HG03095 (cell line): ENCODE data around the gene RASSF4.

Source experiments
- ATAC-seq: cut with Tn5 transposase; IDR thresholded peaks from one replicate; pipeline ENCODE4 v1.9.1; 2021; ENCODE audit warnings: moderate library complexity; ENCODE audit not compliant: unreplicated experiment

RASSF4 gene

DNA sequence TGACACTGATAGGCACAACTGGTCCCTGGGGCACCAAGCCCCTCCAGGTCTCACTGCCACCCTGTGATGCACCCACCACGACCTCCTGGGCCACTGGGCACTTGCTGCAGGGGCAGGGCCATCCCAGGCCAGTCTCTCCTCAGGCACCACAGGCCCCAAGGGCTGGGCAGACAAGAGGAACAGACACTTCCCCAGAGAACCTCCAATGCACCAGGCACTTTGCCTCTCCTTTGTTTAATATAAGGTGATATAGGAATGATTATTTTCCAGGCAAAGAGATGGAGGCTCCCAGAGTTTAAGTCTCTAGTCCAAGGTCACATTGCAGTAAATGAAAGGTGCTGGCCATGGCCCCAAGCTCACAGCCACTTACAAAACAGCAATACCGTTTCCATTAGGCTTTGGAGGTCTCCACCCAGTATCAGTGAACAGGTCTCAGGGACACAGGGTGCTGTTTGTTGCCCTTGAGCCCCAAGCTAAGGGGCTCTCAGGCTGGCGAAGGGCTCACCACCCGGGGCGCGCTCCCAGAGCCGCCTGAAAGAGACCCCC, 14.6 kb downstream of the RASSF4 start:
- no peak for ATAC-seq

GRCh38 chr10:44974628-44975430, 15.2 kb downstream of the RASSF4 start:
- peak; percentile 75 for ATAC-seq

- ATAC-seq, result no peak
These were observed 16.1 kb downstream of the RASSF4 start for GRCh38 chr10:44975431-44976331.

DNA sequence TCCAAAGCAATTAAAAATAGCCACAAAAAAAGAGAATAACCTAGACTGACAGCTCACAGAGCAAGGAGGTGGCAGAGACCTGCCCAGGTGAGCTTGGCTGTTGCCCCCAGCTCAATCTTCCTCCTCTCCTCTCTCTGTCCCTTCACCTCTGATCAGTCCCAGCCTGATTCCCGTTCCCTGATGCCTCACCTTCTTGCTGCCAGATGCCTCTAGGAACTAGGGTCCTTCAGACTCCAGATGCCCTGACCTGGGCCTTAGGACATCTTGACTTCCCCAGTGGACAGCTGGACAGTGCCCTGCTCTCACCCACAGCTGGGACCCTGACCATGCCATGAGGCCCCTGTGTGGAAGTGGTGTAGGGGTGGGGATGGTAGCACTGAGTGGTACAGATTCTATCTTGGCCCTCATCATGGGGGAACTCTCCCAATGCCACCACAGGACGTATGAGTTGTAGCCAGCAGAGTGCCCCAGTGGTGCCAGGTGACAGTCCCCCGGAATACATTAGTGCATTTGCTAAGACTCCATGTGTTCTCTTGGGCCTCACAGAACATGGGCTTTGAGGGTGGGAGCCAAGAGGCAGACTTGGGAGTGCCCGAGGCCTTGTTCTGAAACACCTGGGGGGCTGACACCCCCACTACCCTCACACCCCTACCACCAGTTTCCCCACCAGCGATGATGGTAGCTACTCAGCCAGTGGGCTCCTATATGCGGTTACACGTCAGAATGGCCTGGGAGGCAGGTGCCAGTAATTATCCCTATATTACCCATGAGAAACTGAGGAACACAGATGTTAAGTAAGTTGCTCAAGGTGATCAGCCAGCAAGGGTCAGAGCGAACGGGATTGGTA, 17.0 kb downstream of the RASSF4 start:
- no peak for ATAC-seq

GRCh38 chr10:44977287-44978212, 17.9 kb downstream of the RASSF4 start:
- no peak for ATAC-seq

- ATAC-seq, result no peak
These were observed 18.6 kb downstream of the RASSF4 start for GRCh38 chr10:44978213-44978569.

- no peak for ATAC-seq
These were observed 19.1 kb downstream of the RASSF4 start, which contains the start of gene DEPP1 for GRCh38 chr10:44978570-44979280. Gene DEPP1, minus strand, starts transcription at chr10:44978809. Its CDS starts 779 bp downstream, at chr10:44978030.

DNA sequence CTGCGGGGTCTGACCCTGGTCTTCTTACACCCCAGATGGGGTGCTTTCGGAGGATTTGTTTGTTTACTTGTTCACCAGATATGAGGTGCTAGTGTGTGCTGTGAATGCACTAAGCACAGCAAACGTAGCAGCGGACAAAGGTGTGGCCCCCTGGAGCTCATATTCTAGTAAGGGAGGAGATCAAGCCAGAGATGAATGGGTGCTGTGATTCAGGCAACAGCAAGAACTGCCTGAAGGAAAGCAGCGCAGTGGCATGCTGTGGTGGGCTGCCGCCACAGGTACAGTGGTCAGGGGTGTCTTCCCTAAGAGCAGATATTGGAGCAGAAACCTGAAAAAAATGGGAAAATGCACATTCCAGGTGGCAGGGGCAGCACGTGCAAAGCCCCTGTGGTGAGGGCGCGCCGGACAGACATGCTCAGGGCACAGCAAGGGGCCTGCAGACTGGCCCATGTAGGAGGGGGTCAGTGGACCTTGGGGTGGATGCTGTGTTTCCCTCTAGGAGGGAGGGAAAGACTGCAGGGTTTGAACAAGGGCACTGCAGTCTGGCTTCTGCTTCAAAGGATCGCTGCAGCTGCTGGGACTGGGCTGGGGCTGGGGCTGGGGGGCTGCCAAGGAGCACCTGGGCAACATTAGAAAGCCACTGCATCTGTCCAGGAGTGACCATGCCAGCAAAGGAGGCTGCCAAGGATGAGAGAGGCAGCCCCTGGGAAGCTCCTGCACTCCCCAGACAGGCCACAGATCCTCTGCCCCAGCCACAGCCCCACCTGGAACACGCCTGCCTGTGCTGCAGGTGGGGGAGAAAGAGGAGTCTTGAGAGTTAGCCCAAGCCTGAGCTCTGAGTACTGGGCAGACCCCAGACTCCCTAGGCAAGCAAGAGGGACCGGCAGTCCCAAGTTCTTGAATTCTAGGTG, 19.9 kb downstream of the RASSF4 start:
- ATAC-seq, result no peak

DNA sequence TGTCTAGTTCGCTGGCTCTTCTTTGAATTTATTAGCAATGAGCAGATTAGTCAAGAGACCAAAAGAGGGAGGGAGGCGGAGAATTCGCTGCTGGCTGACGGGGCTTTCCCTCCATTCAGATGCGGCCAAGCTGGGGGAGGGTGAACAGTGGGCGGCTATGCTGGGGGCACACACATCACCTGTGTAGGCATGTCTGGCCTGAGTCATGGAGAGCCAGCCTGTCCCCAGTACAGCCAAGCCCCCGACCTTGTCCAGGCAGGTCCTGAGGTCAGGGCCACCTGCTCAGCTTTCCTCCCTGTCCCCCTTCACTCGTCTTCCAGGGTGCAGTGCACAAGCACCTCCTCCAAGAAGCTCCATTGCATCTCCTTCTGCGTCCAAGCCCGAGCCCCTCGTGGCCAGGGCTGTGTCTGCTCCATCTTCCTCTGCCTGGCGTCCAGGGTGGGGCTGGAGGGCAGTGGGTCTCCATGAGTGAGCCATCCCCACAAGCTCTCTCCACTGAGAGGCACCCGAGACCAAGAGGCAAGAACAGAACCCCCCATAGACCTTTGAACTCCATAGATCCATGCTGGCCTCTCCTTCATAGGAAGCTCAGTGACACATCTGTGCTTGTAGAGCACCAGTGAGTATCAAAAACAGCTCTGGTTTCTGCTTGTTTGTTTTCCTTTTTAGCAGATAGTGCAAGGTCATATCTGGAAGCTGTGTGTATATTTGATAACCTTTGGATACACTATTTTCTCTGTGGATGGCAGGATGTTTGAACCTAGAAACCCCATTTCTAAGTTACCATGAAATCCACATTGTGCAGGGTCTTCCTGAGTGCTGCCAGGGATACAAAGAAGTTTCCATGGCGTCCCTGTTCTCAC, 20.9 kb downstream of the RASSF4 start:
- no peak for ATAC-seq

DNA sequence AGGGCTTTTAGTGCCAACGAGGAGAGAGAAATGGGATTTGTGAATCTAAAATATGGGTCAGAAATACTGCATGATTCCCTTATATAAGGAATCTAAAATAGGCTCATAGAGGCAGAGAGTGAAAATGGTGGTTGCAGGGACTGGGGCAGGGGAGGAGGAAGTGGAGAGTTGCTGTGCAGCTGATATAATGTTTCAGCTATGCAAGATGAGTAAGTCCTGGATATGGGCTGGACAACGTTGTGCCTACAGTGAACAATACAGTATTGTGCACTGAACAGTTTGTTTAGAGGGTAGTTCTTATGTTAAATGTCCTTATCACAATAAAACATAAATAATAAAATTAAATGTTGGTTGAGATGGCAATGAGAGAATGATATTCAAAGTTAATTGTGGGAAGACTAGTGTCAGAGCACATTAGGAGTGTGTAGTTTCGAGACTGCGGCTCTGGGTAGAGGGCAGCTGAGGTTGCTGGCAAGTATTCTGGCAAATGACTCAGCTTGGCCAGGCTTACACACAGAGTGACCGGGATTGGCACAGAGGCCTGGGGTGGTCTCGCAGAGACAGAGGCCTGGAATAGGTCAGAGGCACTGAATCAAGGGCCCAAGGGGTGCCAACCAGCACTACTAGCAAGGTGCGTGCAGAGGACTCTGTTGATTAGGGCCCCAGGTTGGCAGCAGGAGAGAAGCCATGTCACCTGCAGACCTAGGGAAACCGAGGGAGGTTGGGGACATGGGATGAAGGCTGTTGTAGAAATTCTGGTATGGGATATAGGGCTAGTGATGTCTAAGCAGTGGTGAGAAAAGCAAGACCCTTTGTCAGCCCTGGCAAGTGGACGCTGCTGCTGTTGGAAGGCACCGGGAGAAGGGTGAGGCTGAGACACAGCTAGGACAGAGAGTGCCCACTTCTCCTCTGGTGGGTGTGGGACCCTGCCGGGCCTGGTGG, 21.8 kb downstream of the RASSF4 start:
- ATAC-seq, result peak; percentile 50

GRCh38 chr10:44982114-44982460, 22.5 kb downstream of the RASSF4 start:
- ATAC-seq, result no peak

DNA sequence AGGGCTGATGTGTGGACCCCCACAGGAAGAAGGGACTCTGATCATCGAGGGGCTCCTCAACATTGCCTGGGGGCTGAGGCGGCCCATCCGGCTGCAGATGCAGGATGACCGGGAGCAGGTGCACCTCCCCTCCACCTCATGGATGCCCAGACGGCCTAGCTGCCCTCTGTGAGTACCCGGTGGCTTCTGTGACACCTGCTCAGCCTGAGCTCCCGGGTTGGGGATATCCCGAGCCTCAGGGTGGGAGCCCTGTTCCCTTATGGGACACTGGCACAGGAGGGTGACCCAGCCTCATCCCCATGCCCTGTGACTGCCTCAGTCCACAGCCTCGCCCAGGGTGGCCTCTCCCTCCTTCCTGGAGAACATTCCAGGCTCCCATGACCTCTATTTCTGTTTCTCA, 22.9 kb downstream of the RASSF4 start:
- ATAC-seq, result no peak

- no peak for ATAC-seq
These were observed 23.7 kb downstream of the RASSF4 start for GRCh38 chr10:44983066-44983894.

DNA sequence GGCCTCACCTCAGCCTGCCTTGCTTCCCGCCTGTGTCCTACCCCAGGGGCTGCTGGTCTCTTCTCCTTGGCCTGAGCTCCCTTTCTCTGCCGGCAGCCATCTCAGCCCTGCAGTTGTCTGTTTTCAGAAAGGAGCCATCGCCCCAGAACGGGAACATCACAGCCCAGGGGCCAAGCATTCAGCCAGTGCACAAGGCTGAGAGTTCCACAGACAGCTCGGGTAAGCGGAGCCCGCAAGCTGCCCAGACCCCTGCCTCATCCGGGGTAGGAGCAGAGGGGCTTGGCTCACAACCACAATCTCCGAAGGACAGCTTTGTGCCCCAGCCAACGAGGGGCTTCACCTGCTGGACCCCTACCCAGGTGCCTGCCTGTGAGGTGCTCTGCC, 24.3 kb downstream of the RASSF4 start:
- ATAC-seq, result no peak

- ATAC-seq, result no peak
These were observed 25.1 kb downstream of the RASSF4 start for GRCh38 chr10:44984671-44985101.
